Neuronal stem cell (in vitro differentiated cells): ENCODE data around the gene PLD1.
"Not testable (repeated sequence)": the region's sequence is repeated elsewhere in the genome, so short reads cannot be mapped to it uniquely, and the experiment has no call there.

ENCODE experiments used
- DNase-seq: peaks from one replicate; pipeline ENCODE4 v3.0.0-alpha.2; 2013; ENCODE audit warnings: low spot score
- H2AFZ ChIP-seq: one replicate; pipeline ENCODE4 v1.6.1; 2013; ENCODE audit warnings: mild to moderate bottlenecking, low read length, inconsistent platforms
- H2AK5ac ChIP-seq: 2 replicates; pipeline ENCODE4 v1.6.1; 2013; ENCODE audit warnings: low read depth, mild to moderate bottlenecking, inconsistent platforms, low read length, moderate library complexity, mixed read lengths
- H2BK120ac ChIP-seq: 2 replicates; pipeline ENCODE4 v1.6.1; 2013; ENCODE audit warnings: low read depth, mild to moderate bottlenecking, inconsistent platforms, low read length, moderate library complexity, mixed read lengths
- H2BK12ac ChIP-seq: one replicate; pipeline ENCODE4 v1.6.1; 2013; ENCODE audit warnings: low read length, inconsistent platforms
- H2BK15ac ChIP-seq: 2 replicates; pipeline ENCODE4 v1.6.1; 2013; ENCODE audit warnings: mild to moderate bottlenecking, low read length, inconsistent platforms, mixed read lengths
- H2BK5ac ChIP-seq: one replicate; pipeline ENCODE4 v1.6.1; 2013; ENCODE audit warnings: inconsistent platforms, mild to moderate bottlenecking, low read length, moderate library complexity
- H3K14ac ChIP-seq: one replicate; pipeline ENCODE4 v1.6.1; 2013; ENCODE audit warnings: low read length, inconsistent platforms
- H3K18ac ChIP-seq: 2 replicates; pipeline ENCODE4 v1.6.1; 2013; ENCODE audit warnings: low read length, inconsistent platforms
- H3K23ac ChIP-seq: 2 replicates; pipeline ENCODE4 v1.6.1; 2013; ENCODE audit warnings: low read depth, mild to moderate bottlenecking, mixed read lengths, low read length, inconsistent platforms; ENCODE audit not compliant: poor library complexity
- H3K27ac ChIP-seq: replicated peaks from 3 replicates; pipeline ENCODE4 v1.5.1; 2013; ENCODE audit warnings: low read length, inconsistent platforms
- H3K27me3 ChIP-seq, 3 experiments: 2 replicates each; pipeline ENCODE4 v1.6.1; 2013; ENCODE audit warnings: low read length in 3 of 3, mild to moderate bottlenecking in 2 of 3, inconsistent platforms in 1 of 3, low read depth in 1 of 3, mixed read lengths in 1 of 3, moderate library complexity in 1 of 3; ENCODE audit not compliant: control insufficient read depth in 3 of 3, insufficient read depth in 3 of 3
- H3K36me3 ChIP-seq, 2 donors: replicated peaks in 1 of 2; 2 replicates each; pipeline ENCODE4 v1.6.1; 2013; ENCODE audit warnings: low read length in 2 of 2; ENCODE audit not compliant: control insufficient read depth in 2 of 2, insufficient read depth in 2 of 2
- H3K4ac ChIP-seq: 2 replicates; pipeline ENCODE4 v1.6.1; 2013; ENCODE audit warnings: inconsistent platforms, mild to moderate bottlenecking, low read length, moderate library complexity
- H3K4me1 ChIP-seq, 2 donors: 1 replicate in 1 of 2; 2 replicates in 1 of 2; pipeline ENCODE4 v1.6.1; 2013; ENCODE audit warnings: low read length in 2 of 2, low read depth in 1 of 2; ENCODE audit not compliant: control insufficient read depth in 2 of 2, insufficient read depth in 1 of 2
- H3K4me2 ChIP-seq: one replicate; pipeline ENCODE4 v1.6.1; 2013; ENCODE audit warnings: mild to moderate bottlenecking, low read length, inconsistent platforms; ENCODE audit not compliant: insufficient read depth, poor library complexity, severe bottlenecking
- H3K4me3 ChIP-seq, 2 donors: 2 replicates each; pipeline ENCODE4 v1.5.1; 2013; ENCODE audit warnings: low read length in 2 of 2, mild to moderate bottlenecking in 2 of 2, inconsistent platforms in 1 of 2, moderate library complexity in 1 of 2
- H3K79me1 ChIP-seq: one replicate; pipeline ENCODE4 v1.6.1; 2013; ENCODE audit warnings: low read depth, mild to moderate bottlenecking, inconsistent platforms, low read length, moderate library complexity
- H3K9ac ChIP-seq: one replicate; pipeline ENCODE4 v1.6.1; 2013; ENCODE audit warnings: mild to moderate bottlenecking, low read depth, low read length, inconsistent platforms; ENCODE audit not compliant: poor library complexity
- H3K9me3 ChIP-seq, 2 donors: replicated peaks in 1 of 2; 2 replicates each; pipeline versions ENCODE3 to v1.6.1; 2013; ENCODE audit warnings: low read length in 2 of 2, mild to moderate bottlenecking in 2 of 2, inconsistent platforms in 1 of 2, low read depth in 1 of 2, mixed read lengths in 1 of 2, moderate library complexity in 1 of 2; ENCODE audit not compliant: control insufficient read depth in 2 of 2, insufficient read depth in 1 of 2
- H4K8ac ChIP-seq: one replicate; pipeline ENCODE4 v1.6.1; 2013; ENCODE audit warnings: low read depth, mild to moderate bottlenecking, inconsistent platforms, low read length, moderate library complexity
- H4K91ac ChIP-seq: one replicate; pipeline ENCODE4 v1.6.1; 2013; ENCODE audit warnings: low read length, low read depth, mild to moderate bottlenecking, inconsistent platforms; ENCODE audit not compliant: poor library complexity
- WGBS, 2 donors: extraction: QIAGEN DNeasy Blood & Tissue Kit; methylation state at CpG; one replicate each; pipeline ENCODE4 v1.1.7; 2013; ENCODE audit warnings: missing lambda C conversion rate in 2 of 2, mixed read lengths in 1 of 2; ENCODE audit not compliant: insufficient read length in 2 of 2, insufficient replicate concordance in 1 of 2; ENCODE audit errors: extremely low coverage in 2 of 2; 5-methylcytosine and 5-hydroxymethylcytosine counted together

PLD1 gene

GRCh38 chr3:171814662-171815061 lies 4.4 kb upstream of the PLD1 start:
- not testable (repeated sequence) for DNase-seq, H3K9ac ChIP-seq, H2AFZ ChIP-seq, H3K14ac ChIP-seq, H2BK12ac ChIP-seq, H3K4me1 ChIP-seq, H2BK15ac ChIP-seq, H4K8ac ChIP-seq, H4K91ac ChIP-seq, H3K79me1 ChIP-seq, H3K4me2 ChIP-seq, H3K9me3 ChIP-seq, H3K27ac ChIP-seq, H3K36me3 ChIP-seq, H2BK5ac ChIP-seq, H3K18ac ChIP-seq, H3K4me3 ChIP-seq, H3K23ac ChIP-seq, H2BK120ac ChIP-seq, H3K4ac ChIP-seq, H2AK5ac ChIP-seq
- no CpG with 5 or more reads among the region's 6 CpGs for WGBS, 2 donors
- H3K27me3 ChIP-seq = peaks cover 3 to 21% (median 20%) of the 10 kb centered on the region in 3 experiments

GRCh38 chr3:171813897-171814460 lies 3.7 kb upstream of the PLD1 start:
- H3K9ac ChIP-seq = no peak overlapping the region
- H3K4me1 ChIP-seq = peaks cover 5 to 9% of the 10 kb centered on the region in 2 donors
- no peak overlapping the region for H3K4me2 ChIP-seq
- no peaks in the 10 kb centered on the region for H3K9me3 ChIP-seq
- H3K4me3 ChIP-seq = no peak overlapping the region
- H2BK15ac ChIP-seq = no peak overlapping the region
- H3K27ac ChIP-seq = no peak overlapping the region
- no peak overlapping the region for H2BK12ac ChIP-seq
- H4K8ac ChIP-seq = no peak overlapping the region
- no peak overlapping the region for H3K4ac ChIP-seq
- no peak overlapping the region for H3K14ac ChIP-seq
- no peak overlapping the region for H2AK5ac ChIP-seq
- no peaks in the 10 kb centered on the region for H3K36me3 ChIP-seq
- DNase-seq = no peak
- no peak overlapping the region for H2BK5ac ChIP-seq
- no peak overlapping the region for H4K91ac ChIP-seq
- peaks cover 4 to 28% (median 25%) of the 10 kb centered on the region in 3 experiments for H3K27me3 ChIP-seq
- no peak overlapping the region for H2AFZ ChIP-seq
- H2BK120ac ChIP-seq = no peak overlapping the region
- WGBS, 2 donors = no CpG with 5 or more reads among the region's 4 CpGs
- H3K18ac ChIP-seq = no peak overlapping the region
- no peaks in the 10 kb centered on the region for H3K79me1 ChIP-seq
- no peak overlapping the region for H3K23ac ChIP-seq

GRCh38 chr3:171813278-171813896 lies 3.1 kb upstream of the PLD1 start:
- no peak overlapping the region for H3K4me3 ChIP-seq
- no peak overlapping the region for H3K14ac ChIP-seq
- H3K9me3 ChIP-seq = no peaks in the 10 kb centered on the region
- no peak overlapping the region for H2BK12ac ChIP-seq
- H3K36me3 ChIP-seq = no peaks in the 10 kb centered on the region
- no peak overlapping the region for H2BK5ac ChIP-seq
- H3K27me3 ChIP-seq = peaks cover 4 to 28% (median 25%) of the 10 kb centered on the region in 3 experiments
- H3K4me1 ChIP-seq = peaks cover 5 to 9% of the 10 kb centered on the region in 2 donors
- H3K23ac ChIP-seq = no peak overlapping the region
- H4K8ac ChIP-seq = no peak overlapping the region
- H2AFZ ChIP-seq = no peak overlapping the region
- no peaks in the 10 kb centered on the region for H3K79me1 ChIP-seq
- H3K18ac ChIP-seq = no peak overlapping the region
- H4K91ac ChIP-seq = no peak overlapping the region
- no peak overlapping the region for H2AK5ac ChIP-seq
- no peak overlapping the region for H3K27ac ChIP-seq
- no peak overlapping the region for H3K9ac ChIP-seq
- H2BK15ac ChIP-seq = no peak overlapping the region
- no peak overlapping the region for H2BK120ac ChIP-seq
- DNase-seq = no peak
- no CpG with 5 or more reads among the region's 3 CpGs for WGBS, 2 donors
- H3K4me2 ChIP-seq = no peak overlapping the region
- no peak overlapping the region for H3K4ac ChIP-seq

GRCh38 chr3:171812811-171813210 lies 2.5 kb upstream of the PLD1 start:
- no peak overlapping the region for H3K9ac ChIP-seq
- WGBS, 2 donors = no CpG with 5 or more reads among the region's 2 CpGs
- H3K14ac ChIP-seq = no peak overlapping the region
- no peak overlapping the region for H3K4me2 ChIP-seq
- H3K18ac ChIP-seq = no peak overlapping the region
- peaks cover 4 to 28% (median 25%) of the 10 kb centered on the region in 3 experiments for H3K27me3 ChIP-seq
- no peak overlapping the region for H2BK120ac ChIP-seq
- no peak overlapping the region for H3K27ac ChIP-seq
- H2BK5ac ChIP-seq = no peak overlapping the region
- no peak overlapping the region for H2AK5ac ChIP-seq
- H2AFZ ChIP-seq = no peak overlapping the region
- DNase-seq = no peak
- no peak overlapping the region for H4K8ac ChIP-seq
- H3K4me3 ChIP-seq = no peak overlapping the region
- H3K36me3 ChIP-seq = no peaks in the 10 kb centered on the region
- H3K79me1 ChIP-seq = no peaks in the 10 kb centered on the region
- no peak overlapping the region for H2BK12ac ChIP-seq
- no peaks in the 10 kb centered on the region for H3K9me3 ChIP-seq
- H4K91ac ChIP-seq = no peak overlapping the region
- H3K23ac ChIP-seq = no peak overlapping the region
- no peak overlapping the region for H3K4ac ChIP-seq
- no peak overlapping the region for H2BK15ac ChIP-seq
- H3K4me1 ChIP-seq = peaks cover 5 to 9% of the 10 kb centered on the region in 2 donors
